ENCODE data around the gene RAB37.

DNA sequence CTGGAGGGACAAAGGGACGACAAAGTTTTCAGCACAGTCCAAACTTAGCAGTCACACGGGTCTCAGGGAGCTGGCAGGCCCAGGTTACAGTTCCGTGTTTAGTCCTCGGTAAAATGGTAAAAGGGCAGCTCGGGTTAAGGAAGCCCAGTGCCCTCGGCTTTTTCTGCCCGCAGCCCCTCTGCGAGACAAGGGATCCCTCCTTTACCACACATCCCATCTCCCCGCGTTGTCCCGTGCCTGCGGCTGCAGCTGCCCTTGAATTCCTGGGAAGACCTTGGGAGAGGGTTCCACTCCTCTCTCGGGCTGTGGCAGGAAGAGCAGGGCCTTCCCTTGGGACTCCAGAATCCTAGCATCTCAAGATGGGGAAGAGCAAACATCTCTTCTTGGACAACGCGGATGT, 7.2 kb upstream of the RAB37 start:
- TF ChIP-seq, protein P1, sequence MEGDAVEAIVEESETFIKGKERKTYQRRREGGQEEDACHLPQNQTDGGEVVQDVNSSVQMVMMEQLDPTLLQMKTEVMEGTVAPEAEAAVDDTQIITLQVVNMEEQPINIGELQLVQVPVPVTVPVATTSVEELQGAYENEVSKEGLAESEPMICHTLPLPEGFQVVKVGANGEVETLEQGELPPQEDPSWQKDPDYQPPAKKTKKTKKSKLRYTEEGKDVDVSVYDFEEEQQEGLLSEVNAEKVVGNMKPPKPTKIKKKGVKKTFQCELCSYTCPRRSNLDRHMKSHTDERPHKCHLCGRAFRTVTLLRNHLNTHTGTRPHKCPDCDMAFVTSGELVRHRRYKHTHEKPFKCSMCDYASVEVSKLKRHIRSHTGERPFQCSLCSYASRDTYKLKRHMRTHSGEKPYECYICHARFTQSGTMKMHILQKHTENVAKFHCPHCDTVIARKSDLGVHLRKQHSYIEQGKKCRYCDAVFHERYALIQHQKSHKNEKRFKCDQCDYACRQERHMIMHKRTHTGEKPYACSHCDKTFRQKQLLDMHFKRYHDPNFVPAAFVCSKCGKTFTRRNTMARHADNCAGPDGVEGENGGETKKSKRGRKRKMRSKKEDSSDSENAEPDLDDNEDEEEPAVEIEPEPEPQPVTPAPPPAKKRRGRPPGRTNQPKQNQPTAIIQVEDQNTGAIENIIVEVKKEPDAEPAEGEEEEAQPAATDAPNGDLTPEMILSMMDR (IDR thresholded peaks at IDR 0.05), result no peak
- TF ChIP-seq POLR2A (IDR thresholded peaks at IDR 0.05), result no peak

Data from body of pancreas (tissue), 4 donors.